GM23338 (cell line): ENCODE results near the gene COX20. TPM values are rescaled to one million over a fixed set of nuclear protein-coding genes. Genes with fewer than 3 reads are reported as not detected.

Experiments used
- ATAC-seq: fragments of 200-7000 bp; cut with Tn5 transposase; 3 replicates; pipeline ENCODE4 v1.9.1; 2020
- DNase-seq: peaks from one replicate; pipeline ENCODE4 v3.0.0-alpha.2; 2015; ENCODE audit warnings: low spot score
- H2AFZ ChIP-seq: fragments of 200-600 bp; sonication (generic); 2 replicates; pipeline ENCODE4 v1.8.0; 2016; ENCODE audit warnings: antibody characterized with exemption, mild to moderate bottlenecking, moderate library complexity
- H3F3A ChIP-seq: fragments of 200-600 bp; sonication (generic); replicated peaks from 2 replicates; pipeline ENCODE4 v1.8.0; 2017; ENCODE audit warnings: antibody characterized with exemption, mixed run types, low read depth
- H3K27ac ChIP-seq: fragments of 200-600 bp; sonication (generic); 2 replicates; pipeline ENCODE4 v1.6.1; 2016; ENCODE audit warnings: low read depth
- H3K27me3 ChIP-seq: fragments of 200-600 bp; sonication (generic); 2 replicates; pipeline ENCODE4 v1.8.0; 2016; ENCODE audit warnings: mild to moderate bottlenecking, mixed run types, moderate library complexity; ENCODE audit not compliant: insufficient read depth
- H3K36me3 ChIP-seq: fragments of 200-600 bp; sonication (generic); 2 replicates; pipeline ENCODE4 v1.8.0; 2016; ENCODE audit warnings: mild to moderate bottlenecking; ENCODE audit not compliant: insufficient read depth
- H3K4me1 ChIP-seq: fragments of 200-600 bp; sonication (generic); 2 replicates; pipeline ENCODE4 v1.8.0; 2016; ENCODE audit warnings: mild to moderate bottlenecking, moderate library complexity; ENCODE audit not compliant: insufficient read depth
- H3K4me2 ChIP-seq: fragments of 200-600 bp; sonication (generic); 2 replicates; pipeline ENCODE4 v1.7.1; 2017; ENCODE audit warnings: mixed run types
- H3K4me3 ChIP-seq: fragments of 200-600 bp; sonication (generic); 2 replicates; pipeline ENCODE4 v1.6.1; 2016; ENCODE audit warnings: mixed run types
- H3K79me2 ChIP-seq: fragments of 200-600 bp; sonication (generic); replicated peaks from 2 replicates; pipeline ENCODE4 v1.8.0; 2017; ENCODE audit warnings: mild to moderate bottlenecking; ENCODE audit not compliant: insufficient read depth
- H3K9me2 ChIP-seq: fragments of 200-600 bp; sonication (generic); 2 replicates; pipeline ENCODE4 v1.8.0; 2017; ENCODE audit not compliant: insufficient read depth
- H4K20me1 ChIP-seq: fragments of 200-600 bp; sonication (generic); replicated peaks from 2 replicates; pipeline ENCODE4 v1.8.0; 2017; ENCODE audit warnings: mild to moderate bottlenecking; ENCODE audit not compliant: insufficient read depth
- H3K27ac Mint-ChIP-seq: 2 replicates; pipeline ENCODE4 v1.8.0; 2020; ENCODE audit warnings: inconsistent platforms, mild to moderate bottlenecking, moderate library complexity, mixed read lengths
- H3K27me3 Mint-ChIP-seq: 3 replicates; pipeline ENCODE4 v1.8.0; 2022; ENCODE audit warnings: low read depth, mild to moderate bottlenecking, moderate library complexity, mixed read lengths, inconsistent platforms; ENCODE audit not compliant: insufficient read depth, poor library complexity
- H3K36me3 Mint-ChIP-seq: 3 replicates; pipeline ENCODE4 v1.8.0; 2021; ENCODE audit warnings: low read depth, mild to moderate bottlenecking, inconsistent platforms, moderate library complexity, mixed read lengths
- H3K4me1 Mint-ChIP-seq: 3 replicates; pipeline ENCODE4 v1.8.0; 2020; ENCODE audit warnings: mild to moderate bottlenecking, inconsistent platforms, mixed read lengths
- H3K4me3 Mint-ChIP-seq: 3 replicates; pipeline ENCODE4 v1.8.0; 2021; ENCODE audit warnings: moderate library complexity, mild to moderate bottlenecking, inconsistent platforms, mixed read lengths
- H3K9me3 Mint-ChIP-seq: 3 replicates; pipeline ENCODE4 v1.8.0; 2020; ENCODE audit warnings: moderate library complexity, mild to moderate bottlenecking, inconsistent platforms, mixed read lengths
- CREB1 ChIP-seq: fragments of 250-450 bp; sonication (Bioruptor Pico); IDR thresholded peaks from 2 replicates; pipeline ENCODE4 v1.5.0; 2020; ENCODE audit warnings: low read depth, mild to moderate bottlenecking, moderate library complexity
- CTCF ChIP-seq, 2 experiments: fragments of 200-600 bp in 1 of 2; sonication (generic) in 1 of 2; conservative IDR thresholded peaks; 2 replicates each; pipeline versions ENCODE4 v1.5.1 to v1.6.1; 2016 to 2017; ENCODE audit warnings: antibody characterized with exemption in 2 of 2, low read depth in 2 of 2, mild to moderate bottlenecking in 2 of 2, moderate library complexity in 1 of 2
- EZH2 ChIP-seq: fragments of 200-600 bp; sonication (generic); IDR thresholded peaks from one replicate; pipeline ENCODE4 v1.8.0; 2017; ENCODE audit warnings: antibody characterized with exemption, mild to moderate bottlenecking, low read depth; ENCODE audit not compliant: unreplicated experiment
- NANOG ChIP-seq: IDR thresholded peaks from 2 replicates; pipeline ENCODE4 v1.6.1; 2016; ENCODE audit warnings: antibody characterized with exemption, borderline replicate concordance
- STAT1 ChIP-seq: IDR thresholded peaks from one replicate; pipeline ENCODE4 v1.6.1; 2016; ENCODE audit warnings: antibody characterized with exemption; ENCODE audit not compliant: unreplicated experiment
- ZNF114 ChIP-seq: fragments of 250-450 bp; sonication (Bioruptor Pico); IDR thresholded peaks from 2 replicates; pipeline ENCODE4 v1.5.0; 2020; ENCODE audit warnings: mild to moderate bottlenecking, moderate library complexity
- ZNF331 ChIP-seq: fragments of 250-450 bp; sonication (Bioruptor Pico); IDR thresholded peaks from 2 replicates; pipeline ENCODE4 v1.5.0; 2020; ENCODE audit warnings: low read depth, mild to moderate bottlenecking, moderate library complexity
- ZNF462 ChIP-seq: fragments of 250-450 bp; sonication (Bioruptor Pico); IDR thresholded peaks from 2 replicates; pipeline ENCODE4 v1.5.0; 2020; ENCODE audit warnings: mild to moderate bottlenecking, moderate library complexity
- polyA plus RNA-seq: library from polyadenylated mRNA; unstranded; fragments of >200 nt; fragmentation: Nextera tagmentation; extraction: Ambion mirVana; gene quantifications from 2 replicates; pipeline ENCODE4 v1.2.1, GENCODE V29; 2016
- total RNA-seq: library from RNA; depleted of rRNA; stranded (reverse); fragments of >200 nt; shearing (Covaris generic); gene quantifications from 2 replicates; pipeline ENCODE4 v1.2.3, GENCODE V29; 2014
- TF ChIP-seq, protein P1 (sequence below): IDR thresholded peaks from 2 replicates; pipeline ENCODE4 v1.6.1; 2016; ENCODE audit warnings: antibody characterized with exemption

The COX20 gene
- total and polyA plus RNA-seq, 2 experiments from 2014 or later: 19.3 to 175 TPM

- TF ChIP-seq ZNF462 (CRISPR knock-in tag) (no peak), CREB1 (CRISPR knock-in tag) (no peak), ZNF114 (CRISPR knock-in tag) (no peak), CTCF (conservative IDR thresholded peaks at IDR 0.05; ENCODE audit: low read depth in 2 of 2) (no peak), ZNF331 (CRISPR knock-in tag) (no peak)
Measured at GRCh38 chr1:244862354-244862698, 26.9 kb downstream of the COX20 start (continued).

- Histone ChIP-seq H2AFZ (no peak overlapping the region), H3K4me2 (peak overlapping the region; percentile 91)
- H3K4me1 Mint-ChIP-seq: peaks cover 39% of the 10 kb centered on the region
Measured at GRCh38 chr1:244862699-244863490, 27.4 kb downstream of the COX20 start.

More at GRCh38 chr1:244862699-244863490, 27.4 kb downstream of the COX20 start:
- peaks cover 4% of the 10 kb centered on the region; the same call in 1 of the 3 replicates for H3K9me3 Mint-ChIP-seq
- Histone ChIP-seq H3K4me1 (peaks cover 22% of the 10 kb centered on the region), H3K4me3 (peak overlapping the region; percentile 92), H3K9me2 (no peaks in the 10 kb centered on the region), H3K27me3 (no peaks in the 10 kb centered on the region), H4K20me1 (peaks cover 48% of the 10 kb centered on the region), H3K79me2 (peaks cover 76% of the 10 kb centered on the region), H3K27ac (peak overlapping the region; percentile 98), H3F3A (peaks cover 22% of the 10 kb centered on the region), H3K36me3 (peaks cover 30% of the 10 kb centered on the region)
- H3K27me3 Mint-ChIP-seq: peaks cover 18% of the 10 kb centered on the region
- TF ChIP-seq ZNF331 (CRISPR knock-in tag) (no peak), NANOG (no peak), CREB1 (CRISPR knock-in tag) (peak; percentile 95), EZH2 (no peak), STAT1 (no peak), CTCF (conservative IDR thresholded peaks at IDR 0.05; ENCODE audit: low read depth in 2 of 2) (no peak)
- TF ChIP-seq, protein P1, sequence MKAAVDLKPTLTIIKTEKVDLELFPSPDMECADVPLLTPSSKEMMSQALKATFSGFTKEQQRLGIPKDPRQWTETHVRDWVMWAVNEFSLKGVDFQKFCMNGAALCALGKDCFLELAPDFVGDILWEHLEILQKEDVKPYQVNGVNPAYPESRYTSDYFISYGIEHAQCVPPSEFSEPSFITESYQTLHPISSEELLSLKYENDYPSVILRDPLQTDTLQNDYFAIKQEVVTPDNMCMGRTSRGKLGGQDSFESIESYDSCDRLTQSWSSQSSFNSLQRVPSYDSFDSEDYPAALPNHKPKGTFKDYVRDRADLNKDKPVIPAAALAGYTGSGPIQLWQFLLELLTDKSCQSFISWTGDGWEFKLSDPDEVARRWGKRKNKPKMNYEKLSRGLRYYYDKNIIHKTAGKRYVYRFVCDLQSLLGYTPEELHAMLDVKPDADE: peak; percentile 48; the same call in 1 of the 2 replicates
- ATAC-seq (peak; percentile 70), DNase-seq (peak; percentile 95)
- peak overlapping the region; percentile 99 for H3K27ac Mint-ChIP-seq
- peak overlapping the region; percentile 91 for H3K4me3 Mint-ChIP-seq
- peaks cover 60% of the 10 kb centered on the region for H3K36me3 Mint-ChIP-seq
